Fibroblast of villous mesenchyme (primary cell): ENCODE data around the gene REG3A. TPM values are rescaled to one million over a fixed set of nuclear protein-coding genes. Genes with fewer than 3 reads are reported as not detected.

Source experiments
- DNase-seq: peaks from one replicate; pipeline ENCODE4 v3.0.0-alpha.2; 2010; ENCODE audit warnings: low read depth
- H3K4me3 ChIP-seq: 2 replicates; pipeline ENCODE4 v1.5.1; 2011; ENCODE audit warnings: low read depth, mild to moderate bottlenecking, low read length
- CTCF ChIP-seq: IDR thresholded peaks from 2 replicates; pipeline ENCODE4 v1.5.1; 2012; ENCODE audit warnings: low read depth, mild to moderate bottlenecking, low read length; ENCODE audit not compliant: insufficient read depth
- total RNA-seq: library from RNA; depleted of rRNA; stranded (reverse); fragments of >200 nt; gene quantifications from 2 replicates; pipeline ENCODE4 v1.2.3, GENCODE V29; 2012

Gene REG3A
- total RNA-seq: not detected in 2 replicates

- no peak for TF ChIP-seq CTCF
- no peak within 1 kb of the TSS for H3K4me3 ChIP-seq
- DNase-seq: no peak
Observed at GRCh38 chr2:79159653-79160052, at the start of gene REG3A. Gene REG3A, minus strand, starts transcription at chr2:79159753. Its CDS starts 348 bp downstream, at chr2:79159405.

- no peak for TF ChIP-seq CTCF
Observed at GRCh38 chr2:79200762-79201161, 41.2 kb upstream of the REG3A start.

GRCh38 chr2:79191816-79192215 is 32.3 kb upstream of the REG3A start:
- no peak for TF ChIP-seq CTCF
- DNase-seq: no peak
- no peak overlapping the region for H3K4me3 ChIP-seq

More at GRCh38 chr2:79200762-79201161, 41.2 kb upstream of the REG3A start:
- no peak for DNase-seq
- no peak overlapping the region for H3K4me3 ChIP-seq

GRCh38 chr2:79191081-79191480 is 31.5 kb upstream of the REG3A start:
- H3K4me3 ChIP-seq: no peak overlapping the region
- no peak for DNase-seq
- TF ChIP-seq CTCF: no peak

GRCh38 chr2:79189465-79189864 is 29.9 kb upstream of the REG3A start:
- no peak for TF ChIP-seq CTCF

GRCh38 chr2:79181617-79182016 is 22.1 kb upstream of the REG3A start:
- no peak for TF ChIP-seq CTCF
- no peak overlapping the region for H3K4me3 ChIP-seq
- DNase-seq: no peak

More at GRCh38 chr2:79189465-79189864, 29.9 kb upstream of the REG3A start:
- DNase-seq: no peak
- H3K4me3 ChIP-seq: no peak overlapping the region

- DNase-seq: no peak
- no peak for TF ChIP-seq CTCF
- no peak overlapping the region for H3K4me3 ChIP-seq
Observed at GRCh38 chr2:79180092-79180491, 20.5 kb upstream of the REG3A start.
